Measurements from ENCODE around the gene VPS13C.

Gene VPS13C

GRCh38 chr15:62060113-62060895 is at the start of gene VPS13C:
VPS13C (minus strand) TSS chr15:62060447; CDS start chr15:62060374, 73 bp downstream.
- peak; percentile 92 to 95 for DNase-seq

DNA sequence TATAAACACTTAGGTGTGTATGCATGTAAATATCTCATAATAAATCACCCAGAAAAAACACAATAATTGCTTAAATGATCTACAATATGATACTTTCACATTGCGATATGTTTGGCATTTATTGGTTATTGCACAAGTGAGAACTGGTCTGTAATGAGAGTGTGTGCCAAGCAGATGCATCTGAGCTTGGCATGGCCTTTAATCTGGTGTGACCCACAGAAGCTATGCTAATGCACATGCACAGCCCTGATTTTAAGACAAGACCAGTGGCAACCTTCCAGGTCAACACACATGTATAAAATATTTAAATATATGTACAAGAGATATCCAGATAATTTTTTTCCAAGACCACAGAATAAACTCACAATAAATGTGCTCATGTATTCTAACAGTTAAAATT is 49.2 kb upstream of the VPS13C start:
- DNase-seq = peak in 1 of 2 experiments; percentile 28

DNA sequence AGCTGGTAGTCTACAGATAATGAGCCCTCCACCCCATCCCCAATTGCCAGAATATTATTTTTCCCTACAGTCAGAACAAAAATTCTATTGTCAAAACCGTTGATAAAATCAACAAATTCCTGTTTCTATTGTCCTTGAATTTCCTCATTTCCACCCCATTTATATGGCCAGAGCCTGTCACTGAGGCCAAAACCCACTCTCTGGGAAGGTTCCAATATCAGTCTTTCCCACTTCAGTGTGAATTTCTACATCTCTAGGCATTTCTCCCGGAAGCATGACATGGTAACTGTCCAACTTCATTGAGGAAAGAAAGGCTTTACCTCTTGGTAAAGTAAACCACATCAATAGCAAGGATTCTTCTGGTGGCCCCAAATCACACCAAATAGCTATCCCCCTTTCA is 48.2 kb upstream of the VPS13C start:
- no peak for DNase-seq

GRCh38 chr15:62107571-62108121 is 47.4 kb upstream of the VPS13C start:
- no peak for DNase-seq

GRCh38 chr15:62106096-62106495 is 45.8 kb upstream of the VPS13C start:
- DNase-seq = no peak

GRCh38 chr15:62105266-62105665 is 45.0 kb upstream of the VPS13C start:
- DNase-seq = peak in 1 of 2 experiments; percentile 24

GRCh38 chr15:62104846-62105245 is 44.6 kb upstream of the VPS13C start:
- DNase-seq = no peak

DNA sequence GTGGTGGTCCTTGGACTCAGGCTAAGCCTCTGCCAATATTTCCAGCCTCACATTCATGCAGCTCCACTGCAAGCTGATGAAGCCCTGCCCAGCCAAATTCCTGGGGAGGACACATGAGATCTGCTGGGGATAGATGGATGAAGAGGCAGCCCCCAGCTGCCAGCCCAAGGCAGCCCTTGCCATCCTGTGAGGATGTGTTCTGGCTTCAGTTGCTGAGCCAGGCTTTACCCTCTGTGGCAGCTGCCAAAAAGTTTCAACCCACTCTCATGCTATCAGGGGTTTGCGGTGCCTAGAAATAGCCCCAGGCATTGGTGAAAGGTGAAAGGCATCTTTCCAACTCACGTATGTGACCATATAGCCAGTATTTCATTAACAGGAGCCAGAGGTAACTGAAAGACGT is 44.2 kb upstream of the VPS13C start:
- DNase-seq = no peak

DNA sequence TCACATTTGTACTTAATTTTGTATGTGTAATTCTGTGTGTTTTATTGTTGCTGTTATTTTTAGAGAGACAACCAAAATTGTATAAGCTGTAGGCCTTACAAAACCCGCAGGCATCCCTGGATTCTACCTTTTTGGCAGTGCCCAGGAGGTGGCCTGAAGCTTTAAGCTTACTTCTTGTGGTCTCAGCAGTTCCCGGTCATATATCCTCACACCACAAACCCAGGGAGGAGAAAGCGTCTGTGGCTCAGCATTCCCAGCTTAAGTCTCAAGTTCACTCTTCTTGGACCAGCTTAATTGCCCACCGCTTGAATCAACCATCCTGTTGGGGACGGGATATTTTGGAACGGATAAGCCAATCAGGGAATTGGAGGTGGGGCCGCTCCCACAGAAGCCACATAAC is 43.2 kb upstream of the VPS13C start:
- DNase-seq = no peak

GRCh38 chr15:62099094-62099601 is 38.9 kb upstream of the VPS13C start:
- DNase-seq = peak; percentile 84

DNA sequence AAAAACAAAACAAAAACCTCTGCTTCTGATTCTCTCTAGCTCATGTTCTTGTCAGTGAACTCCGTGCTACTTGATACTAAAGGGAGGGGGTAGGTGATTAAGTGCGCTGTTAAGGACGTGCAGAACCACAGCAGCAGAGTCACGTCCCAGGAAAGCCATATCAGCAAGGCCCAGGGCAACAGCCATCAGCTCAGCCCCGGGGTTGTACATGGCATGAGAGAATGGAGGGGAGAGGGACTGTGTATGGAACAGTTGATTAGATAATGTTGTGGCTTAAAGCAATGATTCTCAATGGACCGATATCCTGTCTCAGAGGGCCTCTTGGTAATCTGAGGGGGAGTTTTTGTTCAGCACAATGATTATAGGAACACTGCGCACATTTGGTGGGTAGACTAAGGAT is 34.1 kb upstream of the VPS13C start:
- DNase-seq = no peak

DNA sequence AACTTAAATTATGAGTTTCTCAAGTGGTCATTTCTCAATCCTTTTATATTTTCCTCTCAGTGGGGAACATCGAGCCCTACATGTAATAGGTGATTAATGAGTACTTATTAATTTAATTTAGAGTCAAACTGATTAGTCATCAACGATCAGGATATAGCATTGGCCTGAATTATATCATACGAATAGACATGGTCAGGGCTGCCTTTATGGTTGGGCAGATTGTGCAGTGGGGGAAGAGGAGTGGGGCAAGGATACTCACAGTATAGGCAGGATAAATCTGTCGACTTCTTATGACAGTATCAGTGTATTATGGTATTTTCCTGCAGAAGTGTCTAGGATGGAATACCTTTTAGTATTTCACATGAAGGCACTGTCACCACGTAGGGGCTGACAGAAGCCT is 33.6 kb upstream of the VPS13C start:
- no peak for DNase-seq

DNA sequence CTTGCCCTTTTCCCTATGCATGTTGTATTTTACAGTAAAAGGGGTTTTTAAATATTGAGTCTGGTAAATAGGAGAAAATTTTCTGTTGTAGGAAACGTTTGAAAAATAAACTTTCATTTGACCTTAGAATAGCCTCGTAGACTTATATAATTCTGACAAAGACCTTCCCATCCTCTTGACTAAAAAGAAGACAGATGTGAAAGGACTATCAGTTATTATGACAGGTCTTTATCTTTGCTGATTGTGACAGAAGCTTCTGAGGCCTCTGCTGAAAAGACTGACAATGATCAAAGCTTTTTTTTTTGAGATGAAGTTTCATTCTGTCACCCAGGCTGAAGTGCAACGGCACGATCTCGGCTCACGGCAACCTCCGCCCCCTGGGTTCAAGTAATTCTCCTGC is 30.7 kb upstream of the VPS13C start:
- DNase-seq = no peak

DNA sequence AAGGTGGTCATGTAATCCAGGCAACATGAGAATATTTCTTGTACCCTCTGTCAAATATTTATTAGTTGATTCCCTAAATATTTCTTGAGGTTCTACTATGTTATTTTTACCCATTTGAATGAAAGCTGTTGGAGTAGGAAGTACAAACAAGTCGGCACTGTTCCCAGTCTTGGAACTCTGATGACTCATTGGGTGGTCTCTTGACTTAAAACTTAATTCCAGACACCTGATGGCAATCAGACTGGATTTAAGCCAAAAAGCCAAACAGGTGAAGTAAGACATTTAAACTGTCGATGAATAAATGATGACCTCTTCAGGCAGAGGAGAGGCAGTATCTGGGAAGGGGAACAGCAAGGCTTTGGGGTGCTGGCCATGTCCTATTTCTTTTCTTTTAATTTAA is 29.4 kb upstream of the VPS13C start:
- peak in 1 of 2 experiments; percentile 20 for DNase-seq

DNA sequence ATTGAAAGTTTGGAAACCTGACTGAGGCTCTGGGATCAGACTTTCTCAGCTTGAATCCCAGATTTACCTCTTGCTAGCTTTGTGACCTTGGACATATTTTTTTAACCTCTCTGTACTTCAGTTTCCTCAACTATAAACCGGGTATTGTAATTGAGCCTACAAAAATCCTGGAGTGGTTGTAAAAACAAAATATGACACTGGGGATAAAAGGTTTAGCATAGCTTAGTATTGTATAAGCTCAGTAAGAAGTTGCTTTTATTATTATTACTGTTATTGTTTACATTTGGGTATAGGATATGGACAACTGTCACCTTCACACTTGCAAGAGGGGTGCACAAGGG is 28.1 kb upstream of the VPS13C start:
- no peak for DNase-seq

DNA sequence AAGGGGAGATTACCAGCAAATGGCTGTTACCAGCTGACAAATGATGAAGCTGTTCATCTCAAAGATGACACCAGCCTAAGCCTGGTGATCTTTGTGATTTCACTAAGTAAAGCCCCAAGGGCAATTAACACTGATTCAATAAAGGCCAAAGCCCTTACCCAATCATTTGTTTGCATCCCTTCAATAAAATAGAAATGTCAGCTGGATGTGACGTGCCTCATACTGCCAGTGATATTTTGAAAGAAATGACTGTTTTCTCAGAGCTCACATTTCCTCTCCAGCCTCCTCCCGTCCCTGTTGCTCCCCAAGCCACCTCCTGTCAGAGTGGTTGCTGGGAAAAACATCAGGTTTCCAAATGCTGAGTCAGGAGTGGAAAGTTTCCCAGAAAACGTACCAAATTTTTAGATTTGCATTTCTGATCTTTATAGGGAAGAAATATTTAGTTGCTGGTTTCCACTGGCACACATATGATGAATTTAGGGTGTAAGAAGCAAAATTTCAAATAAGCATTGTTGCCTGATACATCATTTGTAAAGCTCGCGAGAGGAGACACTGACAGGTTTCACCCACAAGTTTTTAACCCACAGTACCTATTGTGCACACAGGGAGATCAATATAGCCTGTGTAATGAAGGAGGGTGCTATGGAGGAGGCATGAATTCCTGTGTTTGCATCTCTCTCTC is 27.6 kb upstream of the VPS13C start:
- peak; percentile 91 to 95 for DNase-seq

- no peak for DNase-seq
Measured at GRCh38 chr15:62085740-62086139, 25.5 kb upstream of the VPS13C start.

DNA sequence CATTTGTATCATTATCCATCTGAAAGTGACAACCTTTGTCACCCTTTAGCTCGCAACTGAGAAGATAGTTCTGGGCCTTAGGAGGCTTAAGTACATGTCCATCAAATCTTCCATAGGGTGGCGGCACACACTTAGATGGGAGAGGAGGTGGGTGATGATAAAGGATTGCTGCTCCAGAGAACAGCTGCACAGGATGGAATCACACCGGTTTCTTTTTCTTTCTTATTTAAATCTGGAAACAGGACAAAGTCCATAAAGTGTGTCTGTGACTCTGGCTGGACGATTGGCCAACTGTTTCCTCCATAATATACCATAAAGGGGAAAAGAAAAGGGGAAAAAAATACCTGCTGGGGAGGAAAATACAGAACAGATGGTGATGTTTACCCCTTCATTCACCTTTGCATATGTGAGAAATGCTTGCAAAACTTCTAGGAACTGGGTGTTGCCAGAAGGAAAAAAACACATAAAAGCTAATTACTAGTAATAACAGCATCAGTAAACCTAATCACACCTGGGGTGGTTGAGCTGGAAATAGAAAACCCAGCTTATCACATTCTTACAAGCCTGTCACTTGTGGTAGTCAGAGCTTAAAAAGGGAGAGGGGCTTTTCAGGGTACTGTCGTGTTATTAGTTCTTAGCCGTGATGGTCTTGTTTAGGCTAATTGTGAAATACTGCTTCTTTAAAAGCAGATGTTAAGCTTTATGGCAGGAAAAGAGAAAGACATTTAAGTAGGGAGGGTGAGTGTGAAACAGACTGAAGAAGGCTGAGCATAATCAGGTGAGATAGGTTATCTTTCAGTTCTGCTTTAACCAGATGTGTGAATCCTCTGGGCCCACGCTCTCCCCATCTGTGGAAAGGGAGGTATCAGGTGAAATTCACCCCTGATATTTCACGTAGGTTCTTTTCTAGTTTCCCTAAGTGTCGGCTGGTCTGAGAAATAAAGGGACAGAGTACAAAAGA is 23.2 kb upstream of the VPS13C start:
- no peak for DNase-seq

DNA sequence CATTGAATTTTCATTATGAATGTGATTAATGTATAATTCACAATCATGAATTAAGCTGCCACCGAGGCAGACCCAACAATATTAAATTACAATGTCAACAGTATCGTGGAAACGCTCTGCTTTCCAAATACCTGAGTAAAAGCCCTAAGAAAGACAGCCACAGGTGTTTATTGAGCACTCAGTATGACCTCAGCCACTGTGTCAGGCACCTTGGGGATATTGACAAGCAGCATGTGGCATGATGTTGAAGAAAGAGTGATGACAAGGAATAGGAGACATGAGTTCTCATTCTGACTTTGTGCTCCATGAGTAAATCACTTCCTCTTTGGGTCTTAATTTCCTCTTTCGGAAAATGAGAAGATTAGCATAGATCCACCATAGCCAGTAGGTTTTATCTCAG is 19.3 kb upstream of the VPS13C start:
- no peak for DNase-seq

GRCh38 chr15:62075595-62076277 is 15.5 kb upstream of the VPS13C start:
- peak; percentile 83 to 91 for DNase-seq

DNA sequence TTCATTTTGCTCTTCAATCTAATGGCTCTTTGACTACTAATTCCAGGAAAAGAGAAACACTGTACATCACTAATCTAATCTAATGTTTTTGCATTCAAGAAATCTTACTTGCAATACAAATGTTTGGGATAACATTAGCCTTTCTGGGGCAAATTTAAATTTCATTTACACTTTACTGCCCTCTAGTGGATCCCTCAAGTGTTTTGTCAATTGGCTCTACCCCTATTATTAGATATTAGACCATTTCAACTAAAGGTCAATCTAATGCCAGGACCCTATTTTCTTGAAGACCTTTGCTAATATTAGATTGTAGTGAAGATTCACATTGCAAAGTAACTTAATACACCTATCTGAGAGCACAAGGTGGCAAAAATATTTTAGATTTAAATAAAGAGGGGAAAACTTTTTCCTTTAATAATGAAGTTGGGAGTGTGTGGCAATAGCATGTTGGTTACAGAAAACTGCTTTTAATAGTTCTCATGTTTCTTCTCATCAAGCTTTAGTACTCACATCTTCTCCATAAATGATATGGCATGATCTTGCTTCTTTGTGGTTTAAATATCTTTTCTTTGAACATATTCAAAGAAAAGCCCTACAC is 11.6 kb upstream of the VPS13C start:
- peak in 1 of 2 experiments; percentile 47 for DNase-seq

- DNase-seq = no peak
Measured at GRCh38 chr15:62069551-62069950, 9.3 kb upstream of the VPS13C start.

Measured in SHP77 (cell line).